GF-D8 (cell line): ENCODE measurements around the gene TDRD3.
A peak's percentile ranks its signal among the peaks of the same experiment; 100 is the strongest.
"Not testable (repeated sequence)": the region's sequence is repeated elsewhere in the genome, so short reads cannot be mapped to it uniquely, and the experiment has no call there.

Experiments used
- DNase-seq: peaks from one replicate; lab custom pipeline; 2025; lab: John Stamatoyannopoulos, UW

The TDRD3 gene

GRCh38 chr13:60396783-60397703, at the start of gene TDRD3:
TSS of gene TDRD3 (plus strand) at chr13:60397220. CDS start at chr13:60397365, 145 bp downstream.
- DNase-seq: peak; percentile 81

GRCh38 chr13:60347690-60348089, 49.3 kb upstream of the TDRD3 start:
- no peak for DNase-seq

GRCh38 chr13:60348097-60348496, 48.9 kb upstream of the TDRD3 start:
- DNase-seq: no peak

- DNase-seq: no peak
Measured at GRCh38 chr13:60351326-60351725, 45.7 kb upstream of the TDRD3 start.

GRCh38 chr13:60351855-60352615, 45.0 kb upstream of the TDRD3 start:
- DNase-seq: no peak

- DNase-seq: no peak
Measured at GRCh38 chr13:60352644-60353043, 44.4 kb upstream of the TDRD3 start.

- no peak for DNase-seq
Measured at GRCh38 chr13:60355056-60355455, 42.0 kb upstream of the TDRD3 start.

GRCh38 chr13:60356970-60357369, 40.0 kb upstream of the TDRD3 start:
- no peak for DNase-seq

- DNase-seq: no peak
Measured at GRCh38 chr13:60358453-60358852, 38.6 kb upstream of the TDRD3 start.

GRCh38 chr13:60363288-60363687, 33.7 kb upstream of the TDRD3 start:
- no peak for DNase-seq

GRCh38 chr13:60369242-60369641, 27.8 kb upstream of the TDRD3 start:
- no peak for DNase-seq

- no peak for DNase-seq
Measured at GRCh38 chr13:60370343-60370742, 26.7 kb upstream of the TDRD3 start.

GRCh38 chr13:60372141-60372540, 24.9 kb upstream of the TDRD3 start:
- DNase-seq: no peak

- DNase-seq: not testable (repeated sequence)
Measured at GRCh38 chr13:60379282-60379681, 17.7 kb upstream of the TDRD3 start.

- no peak for DNase-seq
Measured at GRCh38 chr13:60379837-60380565, 17.0 kb upstream of the TDRD3 start.

- no peak for DNase-seq
Measured at GRCh38 chr13:60384911-60385310, 12.1 kb upstream of the TDRD3 start.

GRCh38 chr13:60386250-60386649, 10.8 kb upstream of the TDRD3 start:
- no peak for DNase-seq

GRCh38 chr13:60392131-60392530, 4.9 kb upstream of the TDRD3 start:
- no peak for DNase-seq

GRCh38 chr13:60395971-60396782, 843 bp upstream of the TDRD3 start:
- DNase-seq: peak; percentile 94

- peak; percentile 63 for DNase-seq
Measured at GRCh38 chr13:60397704-60398378, 821 bp downstream of the TDRD3 start.

- DNase-seq: no peak
Measured at GRCh38 chr13:60398379-60398891, 1.4 kb downstream of the TDRD3 start.
